Large intestine (tissue), 1 donor: Measurements from ENCODE around the gene BCAS3. TPM values are rescaled to one million over a fixed set of nuclear protein-coding genes. Genes with fewer than 3 reads are reported as not detected.

Experiments
- polyA plus RNA-seq: library from polyadenylated mRNA; unstranded; fragments of 120-200 nt; gene quantifications from one replicate; pipeline ENCODE4 v1.2.1, GENCODE V29; 2013

BCAS3 gene
- polyA plus RNA-seq, 1 donor, result 9.7 TPM

Other genes starting within 250 kb of the BCAS3 start
- gene APPBP2, start 151.6 kb upstream of the BCAS3 start, polyA plus RNA-seq, result 30.5 TPM
- 11.9 TPM for gene PPM1D, start 77.7 kb upstream of the BCAS3 start, polyA plus RNA-seq